GM21737 (cell line): ENCODE measurements around the gene ADGRF4.

ENCODE experiments used
- ATAC-seq: cut with Tn5 transposase; IDR thresholded peaks from one replicate; pipeline ENCODE4 v1.9.1; 2021; ENCODE audit warnings: mild to moderate bottlenecking, moderate library complexity; ENCODE audit not compliant: unreplicated experiment

ADGRF4 gene

DNA sequence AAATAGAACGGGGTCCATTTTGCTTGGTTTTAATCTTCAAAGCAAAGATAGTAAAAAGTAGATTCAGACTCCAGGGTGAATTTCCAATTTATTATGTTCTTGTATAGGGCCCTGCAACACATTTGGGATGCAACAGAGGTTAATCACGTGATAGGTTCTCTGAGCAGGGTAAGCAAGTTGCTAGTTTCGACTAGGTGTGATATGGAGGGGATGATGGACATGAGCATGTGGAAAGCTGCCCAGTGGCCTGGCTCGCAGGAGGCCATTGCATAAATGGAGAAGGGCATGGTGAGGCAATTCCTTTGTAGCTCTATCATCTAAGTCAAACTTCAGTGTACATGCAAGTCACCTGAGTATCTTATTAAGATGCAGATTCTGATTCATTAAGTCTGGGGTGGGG is 17.7 kb upstream of the ADGRF4 start:
- ATAC-seq = no peak

DNA sequence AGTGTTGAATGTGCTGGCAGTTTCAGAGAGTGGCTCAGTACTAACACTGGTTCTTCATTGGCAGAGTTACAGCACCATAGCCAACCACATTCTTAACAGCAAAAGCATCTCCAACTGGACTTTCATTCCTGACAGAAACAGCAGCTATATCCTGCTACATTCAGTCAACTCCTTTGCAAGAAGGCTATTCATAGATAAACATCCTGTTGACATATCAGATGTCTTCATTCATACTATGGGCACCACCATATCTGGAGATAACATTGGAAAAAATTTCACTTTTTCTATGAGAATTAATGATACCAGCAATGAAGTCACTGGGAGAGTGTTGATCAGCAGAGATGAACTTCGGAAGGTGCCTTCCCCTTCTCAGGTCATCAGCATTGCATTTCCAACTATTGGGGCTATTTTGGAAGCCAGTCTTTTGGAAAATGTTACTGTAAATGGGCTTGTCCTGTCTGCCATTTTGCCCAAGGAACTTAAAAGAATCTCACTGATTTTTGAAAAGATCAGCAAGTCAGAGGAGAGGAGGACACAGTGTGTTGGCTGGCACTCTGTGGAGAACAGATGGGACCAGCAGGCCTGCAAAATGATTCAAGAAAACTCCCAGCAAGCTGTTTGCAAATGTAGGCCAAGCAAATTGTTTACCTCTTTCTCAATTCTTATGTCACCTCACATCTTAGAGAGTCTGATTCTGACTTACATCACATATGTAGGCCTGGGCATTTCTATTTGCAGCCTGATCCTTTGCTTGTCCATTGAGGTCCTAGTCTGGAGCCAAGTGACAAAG is 17.0 kb upstream of the ADGRF4 start:
- ATAC-seq = no peak

GRCh38 chr6:47686411-47686810 is 12.0 kb upstream of the ADGRF4 start:
- ATAC-seq = no peak

DNA sequence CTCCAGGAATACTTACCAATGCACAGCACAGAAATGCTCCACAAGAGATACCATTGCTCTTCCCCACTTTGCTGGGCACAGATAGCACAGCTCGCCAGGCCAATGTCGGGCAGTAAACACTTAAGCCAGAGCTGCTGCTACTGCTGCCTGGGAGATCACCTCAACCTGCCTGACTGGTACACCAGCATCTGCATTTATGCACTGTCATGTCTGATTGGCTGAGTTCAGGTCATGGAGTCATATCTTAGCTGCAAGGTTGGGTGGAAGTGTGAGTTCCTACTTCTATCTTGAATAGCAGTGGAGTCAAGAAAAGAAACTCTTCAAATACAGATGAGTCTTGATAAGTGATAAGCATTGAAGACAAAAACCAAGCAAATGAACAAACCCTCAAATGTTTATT is 10.9 kb upstream of the ADGRF4 start:
- ATAC-seq = no peak

DNA sequence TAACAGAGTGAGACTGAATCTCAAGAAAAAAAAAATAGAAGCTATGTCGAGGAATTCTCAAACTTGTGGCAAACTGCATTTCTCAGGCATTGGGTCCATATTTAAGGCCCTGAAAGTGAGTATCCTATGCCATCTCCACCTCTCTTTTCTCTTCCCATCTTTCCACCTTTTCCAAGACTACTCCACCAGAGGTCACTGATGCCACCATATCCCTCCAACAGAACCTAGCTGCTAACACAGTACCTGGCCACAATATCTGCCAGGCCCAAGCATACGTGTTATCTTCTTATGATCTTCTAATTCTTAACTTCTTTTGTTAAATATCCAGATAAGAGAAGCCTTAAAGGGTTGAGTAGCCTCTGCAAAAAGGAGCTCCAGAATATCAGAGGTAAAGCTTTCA is 8.2 kb upstream of the ADGRF4 start:
- ATAC-seq = no peak

- ATAC-seq = no peak
Observed at GRCh38 chr6:47690791-47691190, 7.6 kb upstream of the ADGRF4 start.

DNA sequence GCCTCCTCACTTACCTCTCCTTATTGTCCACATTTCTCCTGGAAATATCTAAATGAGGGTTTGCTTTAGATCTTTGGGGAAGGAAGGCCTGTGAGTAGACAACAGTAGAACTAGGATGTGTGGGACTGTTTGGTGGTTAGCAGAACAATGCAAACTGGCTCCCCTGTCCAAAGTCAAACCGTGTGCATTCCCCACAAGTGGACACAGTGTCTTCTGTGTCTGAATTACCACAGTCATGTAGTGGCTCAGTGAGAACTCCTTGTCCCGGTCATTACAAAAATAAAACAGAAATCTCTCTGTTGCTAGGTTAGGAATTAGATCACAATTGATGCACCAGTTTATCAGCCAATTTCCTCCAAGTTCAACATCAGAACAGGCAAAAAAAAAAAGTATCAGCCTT is 455 bp upstream of the ADGRF4 start:
- no peak for ATAC-seq

DNA sequence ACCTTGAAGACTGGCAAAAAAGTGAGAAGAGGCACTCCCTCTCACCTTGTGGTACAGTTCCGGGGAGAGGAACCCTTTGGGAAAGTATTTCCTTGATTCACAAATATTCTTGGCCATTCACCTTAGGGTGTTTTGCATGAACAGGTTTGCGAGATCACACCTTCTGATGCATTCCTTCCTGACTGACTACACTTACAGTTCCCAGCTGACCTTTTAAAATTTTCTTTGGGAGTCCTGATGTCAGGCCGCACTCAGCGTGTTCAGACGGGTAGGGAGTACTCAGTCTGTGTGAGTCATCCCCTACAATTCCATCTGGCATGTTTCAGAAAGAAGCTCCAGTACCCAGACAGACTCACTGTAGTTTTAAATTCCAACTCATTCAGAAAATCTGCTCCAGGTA is 1.7 kb downstream of the ADGRF4 start:
- ATAC-seq = no peak

- ATAC-seq = no peak
Observed at GRCh38 chr6:47700596-47700995, 2.2 kb downstream of the ADGRF4 start.

- ATAC-seq = peak; percentile 96
Observed at GRCh38 chr6:47701363-47701762, 3.0 kb downstream of the ADGRF4 start.

DNA sequence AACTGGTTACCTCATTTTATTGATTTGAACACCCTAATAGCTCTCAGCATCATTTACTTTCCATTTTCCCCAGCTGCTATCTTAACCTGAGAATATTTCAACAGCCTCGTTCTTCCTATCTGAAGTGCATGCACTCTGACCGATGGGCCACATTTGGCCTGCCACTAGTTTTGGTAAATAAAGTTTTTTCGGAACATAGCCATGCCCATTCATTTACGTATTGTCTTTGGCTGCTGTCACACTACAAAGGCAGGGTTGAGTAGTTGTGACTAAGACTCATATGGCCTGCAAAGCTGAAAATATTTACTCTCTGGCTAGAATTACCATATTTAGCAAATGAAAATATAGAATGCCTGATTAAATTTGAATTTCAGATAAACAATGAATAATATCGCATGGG is 10.8 kb downstream of the ADGRF4 start:
- ATAC-seq = no peak

GRCh38 chr6:47710295-47710694 is 11.9 kb downstream of the ADGRF4 start:
- no peak for ATAC-seq

- ATAC-seq = no peak
Observed at GRCh38 chr6:47713200-47713599, 14.8 kb downstream of the ADGRF4 start.

- ATAC-seq = no peak
Observed at GRCh38 chr6:47714802-47715201, 16.4 kb downstream of the ADGRF4 start.

GRCh38 chr6:47715782-47716181 is 17.4 kb downstream of the ADGRF4 start:
- ATAC-seq = no peak

DNA sequence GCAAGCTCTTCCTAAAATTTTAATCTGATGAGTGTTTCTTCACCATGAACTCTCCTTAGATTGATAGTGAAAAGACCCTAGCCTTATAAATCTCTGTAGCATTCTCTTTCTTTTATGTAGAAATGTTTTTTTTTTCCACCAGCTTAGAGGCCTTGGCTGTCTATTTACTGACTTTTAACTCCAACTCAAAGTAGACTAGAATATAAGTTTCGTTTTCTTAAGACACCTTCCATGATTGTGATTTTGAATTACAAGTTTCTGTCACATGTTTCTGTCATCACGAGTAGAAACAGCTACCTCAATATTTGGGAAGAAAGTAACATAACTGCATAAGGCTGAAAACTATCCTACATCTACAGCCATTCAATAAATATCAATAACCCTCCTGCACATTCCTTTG is 17.8 kb downstream of the ADGRF4 start:
- no peak for ATAC-seq

GRCh38 chr6:47718571-47718970 is 20.2 kb downstream of the ADGRF4 start:
- no peak for ATAC-seq

- no peak for ATAC-seq
Observed at GRCh38 chr6:47721189-47721588, 22.8 kb downstream of the ADGRF4 start.

GRCh38 chr6:47722194-47722593 is 23.8 kb downstream of the ADGRF4 start:
- ATAC-seq = no peak

DNA sequence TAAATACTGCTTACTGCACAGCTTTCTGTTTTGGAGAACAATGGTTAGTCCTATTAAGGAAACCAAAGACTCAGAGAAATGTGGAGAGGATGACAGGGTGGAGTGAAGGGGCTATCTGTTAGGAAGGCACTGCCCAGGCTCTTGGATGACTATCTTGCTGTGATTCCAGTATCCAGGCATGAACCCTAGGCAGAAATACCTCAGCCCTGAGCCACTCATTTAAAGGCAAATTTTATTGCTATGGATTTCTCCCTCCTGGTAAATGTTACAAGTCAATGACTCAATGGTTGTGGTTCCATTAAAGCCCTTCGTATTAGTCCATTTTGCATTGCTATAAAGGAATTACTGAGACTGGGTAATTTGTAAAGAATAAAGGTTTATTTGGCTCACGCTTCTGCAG is 25.9 kb downstream of the ADGRF4 start:
- ATAC-seq = no peak

DNA sequence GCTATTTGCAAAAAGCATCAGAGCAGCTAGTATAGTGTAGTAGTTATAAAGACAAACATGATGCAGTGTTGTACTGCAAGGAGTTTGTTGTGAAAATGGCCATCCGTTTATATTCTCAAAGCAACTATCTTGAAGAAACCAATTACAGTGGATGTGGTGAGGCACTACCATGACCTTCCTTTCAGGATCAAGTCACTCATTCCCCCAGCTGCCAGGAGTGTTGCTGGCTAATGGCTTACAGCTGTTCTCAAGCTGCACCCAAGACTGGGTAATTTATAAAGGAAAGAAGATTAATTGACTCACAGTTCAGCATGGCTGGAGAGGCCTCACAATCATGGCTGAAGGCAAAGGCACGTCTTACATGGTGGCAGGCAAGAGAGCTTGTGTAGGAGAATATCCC is 29.0 kb downstream of the ADGRF4 start:
- no peak for ATAC-seq

GRCh38 chr6:47729019-47729418 is 30.6 kb downstream of the ADGRF4 start:
- no peak for ATAC-seq

DNA sequence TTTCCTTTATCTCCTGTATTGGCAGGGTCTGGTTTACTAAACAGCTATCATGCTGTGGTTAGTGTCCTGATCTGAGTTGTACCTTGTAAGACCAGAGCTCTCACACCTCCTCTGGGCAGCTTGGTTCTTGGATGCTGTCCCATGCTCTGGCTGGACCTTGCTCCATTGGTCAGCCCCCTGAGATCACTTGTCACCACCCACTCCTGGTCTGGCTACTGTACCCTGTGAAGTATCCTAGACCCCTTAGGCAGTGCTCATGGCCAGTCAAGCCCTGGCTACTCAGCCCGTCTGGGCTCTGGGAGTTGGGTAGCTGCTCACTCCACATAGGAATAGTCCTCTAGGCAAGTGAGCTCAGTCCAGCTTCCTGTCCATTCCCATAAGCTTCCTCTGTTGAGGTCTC is 31.1 kb downstream of the ADGRF4 start:
- no peak for ATAC-seq
